ENCODE measurements around the gene PEX1.
"Not testable (repeated sequence)": the region's sequence is repeated elsewhere in the genome, so short reads cannot be mapped to it uniquely, and the experiment has no call there.

PEX1 gene

DNA sequence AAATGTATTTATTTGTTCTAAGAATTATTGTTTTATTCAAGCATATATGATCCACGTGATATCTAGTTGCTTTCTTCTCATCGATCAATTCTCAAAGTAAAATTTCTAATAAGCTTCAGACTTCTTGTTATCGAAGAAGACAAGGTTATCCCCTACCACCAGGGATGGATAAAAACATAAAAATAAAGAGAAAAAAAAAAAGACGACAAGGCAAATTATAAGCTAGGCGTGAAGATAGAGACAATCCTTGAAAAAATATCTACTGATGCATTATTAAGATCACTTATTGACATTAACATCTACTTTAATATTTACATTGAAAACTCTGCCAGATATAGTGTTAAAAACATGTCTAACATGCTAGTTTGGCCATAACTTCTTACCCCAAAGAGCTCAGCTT lies 19.4 kb downstream of the PEX1 start:
- H3K4me1 ChIP-seq (ENCODE audit: control insufficient read depth, insufficient read depth, low read length): no peaks in the 10 kb centered on the region
- no CpG with 5 or more reads among the region's 5 CpGs for WGBS (ENCODE audit: insufficient coverage, insufficient read length)
- no peaks in the 10 kb centered on the region for H3K9me3 ChIP-seq (ENCODE audit: control insufficient read depth, insufficient read depth, low read length)
- H3K27ac ChIP-seq (ENCODE audit: low read length): no peak overlapping the region
- DNase-seq (ENCODE audit: low read depth, low spot score): no peak
- no peak overlapping the region for H3K4me3 ChIP-seq (ENCODE audit: low read length)
- H3K36me3 ChIP-seq (ENCODE audit: control insufficient read depth, insufficient read depth, low read length): no peaks in the 10 kb centered on the region
- no peaks in the 10 kb centered on the region for H3K27me3 ChIP-seq (ENCODE audit: control insufficient read depth, insufficient read depth, low read length)

DNA sequence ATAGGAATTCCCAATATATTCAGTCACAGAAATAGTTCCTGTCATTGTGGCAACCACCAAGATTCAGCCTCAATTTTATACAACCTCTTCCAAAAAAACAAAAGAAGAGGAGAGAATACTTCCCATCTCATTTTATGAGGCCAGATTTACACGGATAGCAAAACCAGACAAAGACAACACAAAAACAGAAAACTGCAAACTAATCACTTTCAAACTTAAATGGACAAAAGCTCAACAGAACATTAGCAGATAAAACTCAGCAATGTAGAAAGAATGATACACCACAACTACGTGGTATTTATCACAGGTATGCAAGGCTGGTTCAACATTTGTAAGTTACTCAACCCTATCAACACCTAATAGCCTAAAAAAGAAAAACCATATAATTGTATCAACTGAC lies 22.0 kb downstream of the PEX1 start:
- Histone ChIP-seq H3K4me3 (ENCODE audit: low read length) (no peak overlapping the region), H3K4me1 (ENCODE audit: control insufficient read depth, insufficient read depth, low read length) (no peaks in the 10 kb centered on the region), H3K36me3 (ENCODE audit: control insufficient read depth, insufficient read depth, low read length) (no peaks in the 10 kb centered on the region), H3K27ac (ENCODE audit: low read length) (no peak overlapping the region), H3K9me3 (ENCODE audit: control insufficient read depth, insufficient read depth, low read length) (no peaks in the 10 kb centered on the region), H3K27me3 (ENCODE audit: control insufficient read depth, insufficient read depth, low read length) (no peaks in the 10 kb centered on the region)
- no peak for DNase-seq (ENCODE audit: low read depth, low spot score)
- no CpG with 5 or more reads among the region's 2 CpGs for WGBS (ENCODE audit: insufficient coverage, insufficient read length)

DNA sequence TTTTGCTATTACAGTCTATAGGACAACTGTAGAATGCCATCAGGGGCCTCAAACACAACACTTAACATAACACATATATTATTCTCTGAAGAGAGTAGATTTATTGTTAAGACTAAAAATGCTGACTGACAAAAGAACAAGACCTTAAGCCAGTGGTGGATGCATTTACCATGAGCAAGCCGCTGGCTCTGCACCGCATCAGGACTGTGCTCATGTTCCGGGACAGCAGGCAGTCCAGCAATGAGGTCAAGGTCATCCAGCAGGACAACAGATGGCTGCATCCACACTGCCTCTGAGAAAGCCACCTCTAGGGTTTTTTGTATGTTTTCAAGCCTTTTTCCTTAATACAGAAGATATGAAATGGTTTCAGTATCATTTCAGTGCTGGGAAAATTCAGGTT lies 23.8 kb downstream of the PEX1 start:
- no peak overlapping the region for H3K27ac ChIP-seq (ENCODE audit: low read length)
- no peak overlapping the region for H3K4me3 ChIP-seq (ENCODE audit: low read length)
- no peaks in the 10 kb centered on the region for H3K4me1 ChIP-seq (ENCODE audit: control insufficient read depth, insufficient read depth, low read length)
- no peak for DNase-seq (ENCODE audit: low read depth, low spot score)
- WGBS (ENCODE audit: insufficient coverage, insufficient read length): no CpG with 5 or more reads among the region's 3 CpGs
- no peaks in the 10 kb centered on the region for H3K27me3 ChIP-seq (ENCODE audit: control insufficient read depth, insufficient read depth, low read length)
- H3K36me3 ChIP-seq (ENCODE audit: control insufficient read depth, insufficient read depth, low read length): peaks cover 6% of the 10 kb centered on the region; the same call in 1 of the 2 replicates
- no peaks in the 10 kb centered on the region for H3K9me3 ChIP-seq (ENCODE audit: control insufficient read depth, insufficient read depth, low read length)

DNA sequence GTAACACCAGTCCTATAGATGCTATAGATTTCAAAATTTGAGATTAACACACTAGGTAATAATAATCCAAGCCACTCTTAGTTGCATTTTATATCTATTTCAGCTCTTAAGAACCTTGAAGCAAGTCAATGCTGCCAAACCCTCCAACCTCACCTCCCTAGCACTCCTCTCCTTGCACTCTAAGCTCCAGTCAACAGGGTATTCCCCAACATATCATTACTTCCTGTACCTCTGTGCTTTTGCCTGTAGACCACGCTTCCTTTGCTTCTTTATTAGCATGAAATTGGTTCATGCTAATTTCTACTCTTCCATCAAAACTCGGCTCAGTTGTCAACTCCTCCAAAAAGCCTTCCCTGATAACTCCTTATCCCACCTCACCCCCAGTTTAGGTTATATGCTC lies 24.6 kb downstream of the PEX1 start:
- DNase-seq (ENCODE audit: low read depth, low spot score): no peak
- H3K27ac ChIP-seq (ENCODE audit: low read length): no peak overlapping the region
- no peak overlapping the region for H3K4me3 ChIP-seq (ENCODE audit: low read length)
- H3K27me3 ChIP-seq (ENCODE audit: control insufficient read depth, insufficient read depth, low read length): no peaks in the 10 kb centered on the region
- H3K9me3 ChIP-seq (ENCODE audit: control insufficient read depth, insufficient read depth, low read length): no peaks in the 10 kb centered on the region
- no CpG with 5 or more reads among the region's 2 CpGs for WGBS (ENCODE audit: insufficient coverage, insufficient read length)
- peaks cover 6% of the 10 kb centered on the region; the same call in 1 of the 2 replicates for H3K36me3 ChIP-seq (ENCODE audit: control insufficient read depth, insufficient read depth, low read length)
- no peaks in the 10 kb centered on the region for H3K4me1 ChIP-seq (ENCODE audit: control insufficient read depth, insufficient read depth, low read length)

DNA sequence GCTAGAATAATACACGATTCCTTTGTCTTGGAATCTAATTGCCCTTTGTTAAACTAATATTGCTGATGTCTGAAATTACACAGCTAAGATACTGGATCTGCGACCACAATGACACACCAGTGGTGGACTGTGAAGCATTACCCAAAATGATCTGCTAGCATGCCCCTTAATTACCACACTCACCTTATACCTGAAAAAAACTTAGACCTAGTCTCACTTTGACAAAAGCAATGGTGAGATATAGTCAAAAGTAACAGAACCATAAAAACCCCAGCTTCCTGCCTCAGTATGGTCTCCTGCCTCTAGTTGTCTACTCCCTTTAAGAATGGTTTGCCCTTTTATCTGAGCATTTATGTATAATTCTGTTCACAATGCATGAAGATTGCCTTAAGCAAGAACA lies 29.8 kb downstream of the PEX1 start:
- H3K4me1 ChIP-seq (ENCODE audit: control insufficient read depth, insufficient read depth, low read length): no peaks in the 10 kb centered on the region
- H3K36me3 ChIP-seq (ENCODE audit: control insufficient read depth, insufficient read depth, low read length): peaks cover 6% of the 10 kb centered on the region; the same call in 1 of the 2 replicates
- no peaks in the 10 kb centered on the region; the same call in 1 of the 2 replicates for H3K27me3 ChIP-seq (ENCODE audit: control insufficient read depth, insufficient read depth, low read length)
- H3K4me3 ChIP-seq (ENCODE audit: low read length): no peak overlapping the region
- WGBS (ENCODE audit: insufficient coverage, insufficient read length): no CpG with 5 or more reads among the region's 2 CpGs
- DNase-seq (ENCODE audit: low read depth, low spot score): no peak
- no peak overlapping the region for H3K27ac ChIP-seq (ENCODE audit: low read length)
- no peaks in the 10 kb centered on the region for H3K9me3 ChIP-seq (ENCODE audit: control insufficient read depth, insufficient read depth, low read length)

DNA sequence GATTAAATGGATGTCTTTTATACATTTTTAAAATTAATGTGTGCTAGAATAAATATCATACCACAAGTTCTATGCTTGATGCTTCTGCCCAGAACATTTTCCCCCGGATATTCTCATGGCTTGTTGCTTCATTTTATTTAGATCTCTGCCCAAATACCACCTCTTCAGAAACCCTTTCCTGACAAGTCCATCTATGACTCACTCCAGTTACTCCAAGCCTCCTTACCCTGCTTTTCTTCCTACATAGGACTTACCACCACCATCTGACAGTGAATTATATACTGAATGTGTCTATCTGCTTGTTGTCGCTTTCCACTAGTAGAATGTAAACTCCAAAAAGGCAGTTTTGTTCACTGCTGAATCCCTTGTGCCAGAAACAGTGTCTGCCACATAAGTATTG lies 31.4 kb downstream of the PEX1 start:
- no CpG with 5 or more reads among the region's 2 CpGs for WGBS (ENCODE audit: insufficient coverage, insufficient read length)
- Histone ChIP-seq H3K4me1 (ENCODE audit: control insufficient read depth, insufficient read depth, low read length) (no peaks in the 10 kb centered on the region), H3K27ac (ENCODE audit: low read length) (no peak overlapping the region), H3K36me3 (ENCODE audit: control insufficient read depth, insufficient read depth, low read length) (peaks cover 8% of the 10 kb centered on the region; the same call in 1 of the 2 replicates), H3K9me3 (ENCODE audit: control insufficient read depth, insufficient read depth, low read length) (no peaks in the 10 kb centered on the region), H3K4me3 (ENCODE audit: low read length) (no peak overlapping the region), H3K27me3 (ENCODE audit: control insufficient read depth, insufficient read depth, low read length) (no peaks in the 10 kb centered on the region; the same call in 1 of the 2 replicates)
- DNase-seq (ENCODE audit: low read depth, low spot score): no peak

DNA sequence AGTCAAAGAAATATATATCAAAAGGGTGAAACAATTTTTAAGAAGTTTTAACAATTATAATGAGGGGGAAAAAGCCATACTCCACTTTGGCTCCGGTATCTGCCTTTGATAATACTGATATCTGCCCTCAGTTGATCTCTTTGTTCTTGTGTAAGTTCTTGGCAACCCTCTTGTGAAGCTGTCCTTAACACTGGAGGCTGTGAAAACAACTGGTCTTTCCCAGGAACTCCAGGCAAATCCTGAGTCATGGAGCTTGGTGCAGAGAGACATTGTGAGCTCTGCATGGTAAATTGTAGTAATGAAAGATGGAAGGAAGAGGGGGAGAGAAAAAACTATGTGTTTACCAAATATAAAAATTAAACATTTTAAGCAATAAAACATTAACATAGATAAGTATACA lies 38.7 kb downstream of the PEX1 start:
- Histone ChIP-seq H3K27me3 (ENCODE audit: control insufficient read depth, insufficient read depth, low read length) (no peaks in the 10 kb centered on the region), H3K4me3 (ENCODE audit: low read length) (no peak overlapping the region), H3K27ac (ENCODE audit: low read length) (no peak overlapping the region), H3K9me3 (ENCODE audit: control insufficient read depth, insufficient read depth, low read length) (no peaks in the 10 kb centered on the region), H3K4me1 (ENCODE audit: control insufficient read depth, insufficient read depth, low read length) (no peaks in the 10 kb centered on the region), H3K36me3 (ENCODE audit: control insufficient read depth, insufficient read depth, low read length) (peaks cover 6% of the 10 kb centered on the region; the same call in 1 of the 2 replicates)
- no peak for DNase-seq (ENCODE audit: low read depth, low spot score)
- WGBS (ENCODE audit: insufficient coverage, insufficient read length): no CpG with 5 or more reads among the region's 1 CpG

DNA sequence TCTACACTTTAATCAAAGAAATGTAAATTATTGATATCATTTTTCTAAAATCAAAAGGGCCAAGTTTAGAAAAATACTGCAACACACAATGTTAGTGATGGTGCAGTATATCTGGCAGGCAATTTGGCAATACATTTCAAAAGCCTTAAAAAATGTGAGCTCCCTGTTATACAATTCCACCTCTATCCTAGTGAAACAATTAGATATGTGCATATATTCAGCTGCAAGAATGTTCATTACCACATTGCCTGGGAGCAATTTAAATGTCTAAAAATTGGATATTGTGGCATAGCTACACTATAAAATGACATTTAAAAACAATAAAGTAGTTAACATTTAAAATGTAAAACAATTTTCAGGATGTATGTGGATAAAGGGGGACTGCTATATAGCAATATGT lies 40.5 kb downstream of the PEX1 start:
- Histone ChIP-seq H3K4me1 (ENCODE audit: control insufficient read depth, insufficient read depth, low read length) (no peaks in the 10 kb centered on the region), H3K4me3 (ENCODE audit: low read length) (no peak overlapping the region), H3K27me3 (ENCODE audit: control insufficient read depth, insufficient read depth, low read length) (no peaks in the 10 kb centered on the region), H3K9me3 (ENCODE audit: control insufficient read depth, insufficient read depth, low read length) (no peaks in the 10 kb centered on the region), H3K36me3 (ENCODE audit: control insufficient read depth, insufficient read depth, low read length) (peaks cover 6% of the 10 kb centered on the region; the same call in 1 of the 2 replicates), H3K27ac (ENCODE audit: low read length) (no peak overlapping the region)
- no peak for DNase-seq (ENCODE audit: low read depth, low spot score)

DNA sequence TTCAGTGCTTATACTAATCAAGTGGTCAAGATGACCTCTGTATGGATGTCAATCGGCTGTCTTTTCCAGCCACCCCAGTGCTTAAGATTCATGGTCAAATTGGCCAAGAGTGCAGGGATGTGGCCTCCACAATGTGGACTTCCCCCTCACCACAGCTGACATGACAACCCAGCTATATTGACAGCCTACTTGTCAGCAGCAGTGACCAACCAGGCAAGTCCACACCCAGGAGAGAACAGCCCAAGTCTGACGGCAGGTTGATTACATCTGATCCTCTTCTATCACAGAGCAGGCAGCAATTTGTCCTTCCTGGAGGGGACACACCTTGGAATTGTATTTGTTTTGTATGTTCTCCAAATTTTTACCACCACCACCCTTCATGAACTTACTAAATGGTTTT lies 42.3 kb downstream of the PEX1 start:
- Histone ChIP-seq H3K27me3 (ENCODE audit: control insufficient read depth, insufficient read depth, low read length) (no peaks in the 10 kb centered on the region), H3K27ac (ENCODE audit: low read length) (no peak overlapping the region), H3K4me1 (ENCODE audit: control insufficient read depth, insufficient read depth, low read length) (no peaks in the 10 kb centered on the region), H3K4me3 (ENCODE audit: low read length) (no peak overlapping the region), H3K9me3 (ENCODE audit: control insufficient read depth, insufficient read depth, low read length) (no peaks in the 10 kb centered on the region), H3K36me3 (ENCODE audit: control insufficient read depth, insufficient read depth, low read length) (peaks cover 4% of the 10 kb centered on the region; the same call in 1 of the 2 replicates)
- DNase-seq (ENCODE audit: low read depth, low spot score): no peak
- no CpG with 5 or more reads among the region's 2 CpGs for WGBS (ENCODE audit: insufficient coverage, insufficient read length)

DNA sequence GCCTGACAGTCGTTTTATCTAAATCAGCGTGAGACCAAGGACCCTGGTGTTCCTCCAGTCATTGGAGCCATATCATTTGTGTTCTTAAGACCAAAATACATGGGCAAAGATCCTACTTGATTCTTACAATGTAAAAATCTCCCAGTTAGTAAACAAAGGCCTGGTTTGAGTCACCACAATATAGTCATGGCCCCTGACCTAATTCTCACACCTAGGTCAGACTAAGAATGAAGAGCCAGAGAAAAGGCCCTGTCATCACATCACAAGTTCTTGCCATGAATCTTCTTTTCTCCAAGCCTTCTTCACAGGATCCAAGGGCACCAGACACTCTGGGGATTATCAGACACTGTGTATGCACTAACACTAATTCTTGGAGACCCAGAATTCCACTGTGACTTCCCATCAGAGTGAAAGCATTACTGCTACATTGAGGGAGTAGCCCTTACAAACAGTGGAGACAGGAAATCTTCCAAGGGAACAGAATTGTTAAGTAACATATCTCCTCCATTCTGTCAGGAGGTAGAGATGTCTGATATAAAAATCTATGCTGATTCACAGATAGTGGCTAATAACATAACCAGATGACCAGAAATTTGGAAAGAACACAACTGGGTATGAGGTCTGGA lies 42.9 kb downstream of the PEX1 start:
- no peak overlapping the region for H3K4me3 ChIP-seq (ENCODE audit: low read length)
- no peaks in the 10 kb centered on the region for H3K4me1 ChIP-seq (ENCODE audit: control insufficient read depth, insufficient read depth, low read length)
- no CpG with 5 or more reads among the region's 2 CpGs for WGBS (ENCODE audit: insufficient coverage, insufficient read length)
- no peak for DNase-seq (ENCODE audit: low read depth, low spot score)
- no peaks in the 10 kb centered on the region for H3K9me3 ChIP-seq (ENCODE audit: control insufficient read depth, insufficient read depth, low read length)
- H3K27ac ChIP-seq (ENCODE audit: low read length): no peak overlapping the region
- H3K36me3 ChIP-seq (ENCODE audit: control insufficient read depth, insufficient read depth, low read length): peaks cover 4% of the 10 kb centered on the region; the same call in 1 of the 2 replicates
- H3K27me3 ChIP-seq (ENCODE audit: control insufficient read depth, insufficient read depth, low read length): no peaks in the 10 kb centered on the region

DNA sequence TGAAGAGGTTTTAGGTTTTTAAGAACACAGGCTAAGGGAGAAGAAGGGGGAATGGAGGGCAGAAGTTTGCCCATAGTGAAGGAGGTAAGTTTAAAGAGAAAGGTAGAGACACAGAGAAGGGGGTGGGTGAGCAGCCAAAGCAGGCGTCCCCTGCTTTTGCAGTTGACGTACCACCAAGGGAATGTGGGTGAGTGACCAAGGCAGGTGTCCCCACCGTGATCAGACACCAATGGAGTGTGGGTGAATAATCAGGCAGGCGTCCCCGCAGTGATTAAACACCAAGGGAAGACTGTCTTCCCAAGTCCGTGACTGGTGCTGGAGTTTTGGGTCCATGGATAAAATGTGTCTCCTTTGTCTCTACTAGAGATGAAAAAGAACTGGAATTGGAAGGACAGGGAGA lies 44.1 kb downstream of the PEX1 start:
- not testable (repeated sequence) for H3K27ac ChIP-seq (ENCODE audit: low read length); H3K4me3 ChIP-seq (ENCODE audit: low read length); H3K36me3 ChIP-seq (ENCODE audit: control insufficient read depth, insufficient read depth, low read length); H3K27me3 ChIP-seq (ENCODE audit: control insufficient read depth, insufficient read depth, low read length); DNase-seq (ENCODE audit: low read depth, low spot score); H3K4me1 ChIP-seq (ENCODE audit: control insufficient read depth, insufficient read depth, low read length); H3K9me3 ChIP-seq (ENCODE audit: control insufficient read depth, insufficient read depth, low read length)
- no CpG with 5 or more reads among the region's 6 CpGs for WGBS (ENCODE audit: insufficient coverage, insufficient read length)

Data from iPS DF 6.9 (cell line).